HG03025 (cell line): ENCODE results near the gene GLIS1.

Experiments
- ATAC-seq: cut with Tn5 transposase; IDR thresholded peaks from one replicate; pipeline ENCODE4 v1.9.1; 2021; ENCODE audit warnings: mild to moderate bottlenecking, moderate library complexity; ENCODE audit not compliant: unreplicated experiment, low FRiP score

Gene GLIS1

DNA sequence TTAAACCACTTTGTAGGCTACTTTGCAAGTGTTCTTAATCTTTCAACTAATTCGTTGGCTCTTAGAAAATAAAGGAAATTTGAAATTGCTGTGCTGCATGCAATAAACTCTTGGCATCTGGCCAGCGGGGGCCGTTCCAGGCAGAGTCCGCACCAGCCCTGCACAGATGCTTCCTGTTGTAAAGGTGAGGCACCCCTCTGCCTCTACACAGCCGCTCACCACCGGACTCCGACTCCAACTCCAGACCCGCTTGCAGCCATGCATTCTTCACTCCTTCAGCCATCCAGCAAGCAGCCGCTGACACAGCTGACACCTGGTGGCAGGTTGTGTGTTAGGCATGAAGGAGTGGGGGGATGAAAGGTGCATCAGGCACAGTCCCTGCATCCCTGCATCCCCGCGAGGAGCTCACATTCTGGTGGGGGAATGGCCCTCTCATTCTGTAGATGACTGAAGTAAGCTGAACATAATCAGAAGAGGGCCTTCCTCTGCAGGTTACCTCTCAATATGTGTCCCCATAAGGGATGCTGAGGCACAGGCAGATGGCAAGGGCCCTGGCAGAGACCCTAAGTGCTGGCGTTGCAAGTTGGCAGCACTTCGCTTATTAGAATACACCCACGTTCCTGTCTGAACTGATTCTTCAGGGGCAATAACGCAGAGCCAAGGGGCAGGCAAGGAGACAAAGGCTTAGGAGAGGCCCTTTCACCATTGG is 56.8 kb downstream of the GLIS1 start:
- ATAC-seq: no peak

DNA sequence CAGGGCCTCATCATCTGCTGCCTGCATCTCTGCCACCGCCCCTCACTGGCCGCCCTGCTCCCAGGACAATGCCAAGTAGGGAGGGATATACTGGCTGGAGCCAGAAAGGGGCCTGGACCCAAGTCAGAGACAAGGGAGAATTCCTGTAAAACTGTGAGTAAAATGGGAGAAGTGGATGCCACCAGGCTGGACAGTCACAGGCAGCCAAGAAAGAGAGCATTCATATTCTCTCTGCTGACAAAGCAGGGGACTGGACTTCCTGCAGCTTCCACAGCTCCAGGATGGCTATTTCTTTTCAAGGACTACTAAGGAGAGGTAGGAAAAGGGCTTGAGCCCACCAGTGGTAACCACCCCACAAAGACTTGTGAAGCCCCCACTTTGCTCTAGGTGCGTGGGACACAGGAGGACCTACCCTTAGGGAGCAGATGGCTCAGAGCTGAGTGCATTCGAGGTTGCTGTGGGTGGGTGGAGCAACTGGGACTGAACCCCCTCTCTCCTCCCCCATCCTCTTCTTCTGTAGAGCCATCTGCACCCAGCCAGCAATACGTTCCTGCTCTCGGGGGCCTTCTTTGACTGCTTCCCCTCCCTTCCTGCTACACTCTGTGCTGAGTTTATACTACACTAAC is 57.5 kb downstream of the GLIS1 start:
- no peak for ATAC-seq

DNA sequence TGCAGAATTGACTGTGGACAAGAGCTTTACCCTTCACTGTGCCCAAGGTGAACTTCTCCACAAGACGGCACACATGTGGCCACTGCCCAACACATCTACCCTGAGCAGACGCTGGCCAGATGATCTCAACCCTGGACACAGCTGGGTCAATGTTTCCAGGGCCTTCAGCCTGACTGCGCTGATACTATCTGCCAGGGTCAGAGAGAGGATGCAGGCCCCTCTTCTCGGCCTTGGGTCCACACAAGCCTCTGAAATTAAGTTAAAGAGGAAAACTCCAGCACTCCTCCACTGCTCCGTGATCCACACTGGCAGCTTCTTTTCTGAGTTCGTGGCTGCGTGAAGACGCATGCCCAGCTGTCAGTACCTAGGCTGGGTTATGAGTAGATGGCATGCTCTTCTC is 58.1 kb downstream of the GLIS1 start:
- no peak for ATAC-seq

DNA sequence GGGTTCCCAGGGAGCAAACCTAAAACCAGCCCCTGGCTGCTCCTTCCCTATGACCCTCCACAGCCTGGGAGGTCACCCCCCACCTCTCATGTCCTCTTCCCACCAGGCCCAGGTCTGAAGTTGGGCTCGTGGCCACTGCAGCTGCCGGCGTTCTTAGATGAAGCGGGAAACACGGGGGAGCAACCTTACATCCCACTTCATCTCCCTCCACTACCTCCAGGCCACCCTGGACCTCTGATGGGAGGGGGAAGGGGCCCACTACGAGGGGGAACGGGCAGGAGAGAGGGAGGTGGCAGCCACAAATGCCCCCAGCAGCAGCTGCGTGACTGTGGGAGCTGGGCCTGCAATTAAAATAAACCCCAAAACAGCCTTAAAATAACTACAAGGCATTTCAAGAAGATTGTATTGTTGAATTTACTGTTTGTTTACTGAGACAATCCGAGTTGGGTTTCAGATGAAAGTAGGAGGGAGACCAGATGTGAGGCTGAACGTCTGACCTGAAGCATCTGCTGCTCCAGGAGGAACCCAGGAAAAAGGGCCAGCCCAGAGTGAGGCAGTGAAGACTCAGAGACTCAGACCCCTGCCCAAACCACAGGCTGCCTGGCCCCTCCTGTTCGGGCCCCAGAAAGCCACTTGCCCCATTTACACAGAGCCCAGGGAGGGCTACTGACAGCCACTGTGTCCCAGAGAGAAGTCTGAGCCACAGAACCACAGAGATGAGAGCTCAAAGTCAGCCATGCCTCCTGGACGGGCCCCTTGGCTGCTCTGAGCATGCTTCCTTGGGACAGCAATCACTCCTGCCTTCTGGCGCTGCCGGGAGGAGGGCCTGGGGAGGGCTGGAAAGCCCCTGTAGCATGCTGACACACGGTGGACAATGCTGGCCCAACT is 59.8 kb downstream of the GLIS1 start:
- ATAC-seq: no peak

DNA sequence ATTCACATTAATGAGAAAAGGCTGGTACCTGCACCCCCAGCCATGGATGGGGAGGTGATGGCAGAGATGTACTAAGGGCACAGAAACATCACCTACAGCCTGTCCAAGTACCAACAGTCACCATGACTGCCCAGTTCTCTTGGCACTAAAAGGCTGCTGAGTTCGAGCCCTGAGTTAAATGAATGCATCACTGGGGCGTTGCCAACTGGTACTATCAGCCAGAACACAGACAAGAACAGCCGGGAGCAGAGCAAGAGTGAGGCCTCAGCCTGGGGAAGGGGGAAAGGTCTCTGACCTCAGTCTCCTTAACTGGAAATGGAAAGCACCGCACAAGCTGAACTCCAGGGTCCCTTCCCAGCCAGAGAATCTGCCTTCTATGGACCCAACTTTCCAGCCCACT is 60.5 kb downstream of the GLIS1 start:
- ATAC-seq: no peak

DNA sequence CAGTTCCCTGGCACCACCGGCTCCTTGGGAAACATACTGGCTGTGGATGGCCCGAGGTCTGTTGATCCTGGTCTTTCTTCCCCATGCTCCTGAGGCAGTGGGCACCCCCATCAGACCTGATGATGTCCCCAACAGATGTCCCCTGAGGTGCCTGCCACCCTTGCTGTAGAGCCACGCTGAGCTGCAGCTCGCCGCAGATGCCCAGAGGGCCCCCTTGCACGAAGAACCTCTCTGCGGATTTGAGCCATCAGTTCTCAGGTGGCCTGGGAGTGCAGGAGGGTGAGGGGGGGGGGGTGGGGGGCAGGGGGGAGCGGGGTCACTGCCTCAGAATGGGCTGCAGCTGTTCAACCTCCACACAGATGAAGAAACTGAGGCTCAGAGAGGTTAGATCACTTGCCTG is 60.9 kb downstream of the GLIS1 start:
- no peak for ATAC-seq

DNA sequence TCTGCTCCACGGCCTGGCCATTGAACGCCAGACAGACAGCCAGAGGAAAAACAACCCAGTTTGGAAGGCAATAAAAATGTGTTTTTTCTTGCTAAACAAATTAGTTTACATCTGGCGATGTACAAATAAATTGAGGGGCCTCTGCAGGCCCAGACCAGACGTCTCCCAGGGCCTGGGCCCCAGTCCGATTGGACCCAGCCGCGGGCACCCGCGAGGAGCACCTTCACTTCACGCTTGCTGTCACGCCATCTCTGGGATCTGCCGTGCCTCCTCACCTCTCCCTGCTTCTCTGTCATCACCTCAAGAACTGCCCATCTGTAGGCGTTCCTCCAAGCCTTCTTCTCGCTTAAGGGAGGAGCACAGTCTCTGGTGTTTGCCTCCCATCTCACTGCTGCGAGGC is 61.5 kb downstream of the GLIS1 start:
- no peak for ATAC-seq

DNA sequence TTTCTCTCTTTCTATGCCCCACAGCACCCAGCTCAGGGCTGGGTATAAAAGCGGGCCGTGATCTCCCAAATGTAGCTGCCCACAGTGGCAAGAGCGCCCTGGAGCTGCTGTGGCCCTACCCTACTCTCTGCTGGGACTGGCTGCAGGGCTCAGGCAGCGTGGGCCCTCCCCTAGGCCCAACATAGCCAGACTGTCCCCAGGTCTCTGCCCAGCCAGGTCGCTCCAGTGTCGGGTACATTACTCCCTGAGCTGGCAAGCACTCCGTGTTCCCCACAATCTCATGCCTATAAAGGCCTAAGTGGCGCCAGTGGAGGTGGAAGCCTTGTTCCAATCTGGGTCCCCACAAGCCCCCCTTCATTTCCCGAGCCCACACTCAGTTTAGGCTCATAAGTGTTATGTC is 66.2 kb downstream of the GLIS1 start:
- no peak for ATAC-seq

DNA sequence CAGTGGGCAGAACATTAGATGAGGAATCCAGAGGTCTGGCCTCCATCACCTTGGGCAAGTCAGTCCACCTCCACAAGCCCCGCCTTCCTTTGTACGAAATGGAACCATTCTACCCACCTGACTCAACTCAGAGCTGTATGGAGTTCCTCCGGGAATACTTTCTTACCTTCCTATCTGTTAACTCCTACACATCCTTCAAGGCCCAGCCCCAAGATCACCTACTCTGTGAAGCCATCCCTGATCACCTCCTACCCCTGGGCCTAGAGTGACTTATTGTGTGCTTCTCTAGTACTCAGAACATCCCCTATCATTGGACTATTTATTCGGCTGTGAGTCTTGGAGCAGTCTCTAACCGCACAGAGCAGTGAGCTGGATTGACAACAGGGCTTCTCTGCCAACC is 66.7 kb downstream of the GLIS1 start:
- ATAC-seq: no peak

DNA sequence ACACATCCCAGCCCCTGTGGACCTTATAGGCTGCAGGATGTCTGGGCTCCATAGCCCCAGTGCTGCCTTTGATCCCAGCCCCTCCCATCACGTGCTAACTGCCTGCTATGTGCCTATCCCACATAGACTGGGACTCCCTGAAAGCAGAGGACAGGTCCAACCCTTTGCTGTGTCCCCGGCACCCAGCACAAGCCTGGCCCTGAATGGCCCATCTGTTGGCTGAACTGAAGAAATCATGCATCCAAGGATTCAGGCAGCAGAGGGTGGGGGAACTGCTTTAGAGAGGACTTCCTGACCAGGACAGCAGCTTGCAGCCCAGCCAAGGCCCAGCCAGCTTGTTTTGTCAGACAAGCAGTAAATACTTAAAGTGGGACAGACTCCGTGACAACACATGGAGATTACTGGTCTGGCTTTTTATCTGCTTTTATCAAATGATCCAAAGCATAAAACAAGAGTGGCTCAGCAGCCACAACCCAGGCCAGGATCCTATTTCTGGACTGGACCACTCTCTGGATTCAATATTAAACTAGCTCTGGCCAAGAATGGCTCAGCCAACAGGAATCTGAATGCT is 69.3 kb downstream of the GLIS1 start:
- no peak for ATAC-seq

DNA sequence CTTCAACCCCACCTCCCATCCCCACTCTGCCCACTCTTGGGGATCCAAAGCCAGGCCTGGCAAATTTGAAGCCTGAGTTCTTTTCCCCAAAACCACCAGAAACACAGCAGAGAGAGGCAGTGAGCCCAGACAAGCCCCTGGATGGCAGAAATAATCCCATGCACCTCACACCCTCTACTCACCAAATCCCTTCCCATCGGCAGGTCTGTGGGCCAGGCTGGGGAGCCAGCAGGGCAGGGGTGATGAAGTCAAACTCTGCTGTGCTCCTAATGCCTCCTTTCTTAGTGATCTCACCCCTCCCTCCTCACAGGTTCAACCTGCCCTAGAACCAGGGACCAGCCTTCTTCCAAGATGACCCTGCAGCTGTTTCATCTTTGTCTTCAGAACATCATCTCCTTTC is 72.4 kb downstream of the GLIS1 start:
- no peak for ATAC-seq

DNA sequence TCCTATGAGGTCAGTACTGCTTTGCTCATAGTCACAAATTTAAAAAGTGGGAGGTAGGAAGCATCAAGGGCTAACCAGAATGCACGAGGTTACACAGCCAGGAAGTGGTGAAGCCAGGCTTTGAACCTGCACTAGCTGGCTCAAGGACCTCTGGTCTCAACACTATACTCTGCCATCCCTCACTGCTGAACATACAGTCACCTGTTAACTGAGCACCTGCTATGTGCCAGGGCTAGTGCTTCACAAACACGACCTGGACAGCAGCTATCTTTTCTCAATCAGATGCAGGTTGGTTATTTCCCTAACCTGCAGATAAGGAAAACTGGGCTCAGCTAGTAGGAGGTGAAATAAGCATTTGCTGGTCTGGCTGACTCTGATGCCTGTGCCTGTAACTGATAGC is 73.0 kb downstream of the GLIS1 start:
- no peak for ATAC-seq

DNA sequence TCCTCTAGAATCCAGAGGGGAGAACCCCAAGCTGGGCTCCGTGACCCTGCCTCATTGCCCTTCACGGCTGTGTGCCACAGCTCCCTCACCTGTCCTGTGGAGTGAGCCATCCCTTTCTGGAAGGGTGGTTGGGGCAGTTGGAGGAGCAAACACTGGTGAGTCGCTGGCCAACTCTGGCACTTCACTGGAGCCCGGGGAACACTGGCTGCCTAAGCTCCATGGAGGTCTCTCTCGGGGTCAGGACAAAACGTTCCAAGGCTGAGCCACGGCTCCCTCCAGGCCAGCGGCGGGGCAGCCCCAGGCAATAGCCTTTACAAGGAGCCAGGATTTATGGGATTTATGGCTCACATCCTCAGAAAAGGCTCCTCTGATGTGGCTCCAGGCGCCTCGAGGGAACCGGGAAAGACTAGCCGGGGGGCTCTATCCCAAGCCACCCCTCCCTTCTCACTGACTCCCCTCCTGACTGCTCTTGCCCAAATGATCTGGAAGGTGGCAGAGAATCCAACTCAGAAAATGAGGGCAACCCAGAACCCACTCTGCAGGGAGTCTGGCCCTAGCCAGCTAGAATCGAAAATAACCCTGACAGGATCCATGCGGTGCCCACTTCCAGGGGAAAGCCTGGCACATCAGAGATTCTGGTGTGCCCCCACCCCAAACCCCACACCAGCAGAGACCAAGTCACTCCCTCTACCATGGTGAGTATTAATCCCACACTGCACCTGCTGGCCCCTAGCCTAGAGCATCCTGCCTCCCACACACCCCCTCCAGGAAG is 75.2 kb downstream of the GLIS1 start:
- ATAC-seq: no peak

DNA sequence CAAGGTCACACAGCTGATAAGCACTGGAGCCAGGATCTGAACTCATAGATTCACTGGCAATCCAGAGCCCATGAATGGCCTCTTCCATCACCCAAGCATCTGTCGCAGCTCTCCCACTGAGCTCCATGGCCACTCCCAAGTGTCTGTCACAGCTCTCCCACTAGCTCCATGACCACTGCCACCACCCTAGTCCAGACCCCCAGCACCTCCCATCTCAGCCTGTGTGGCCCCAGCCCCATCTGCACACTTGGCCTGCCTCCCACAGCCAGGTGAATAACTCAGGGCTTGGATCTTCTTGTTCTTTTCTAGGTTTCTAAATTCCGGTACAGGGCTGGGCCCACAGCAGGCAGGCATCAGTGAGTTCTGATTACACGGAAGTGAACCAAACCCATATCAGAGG is 76.0 kb downstream of the GLIS1 start:
- no peak for ATAC-seq

DNA sequence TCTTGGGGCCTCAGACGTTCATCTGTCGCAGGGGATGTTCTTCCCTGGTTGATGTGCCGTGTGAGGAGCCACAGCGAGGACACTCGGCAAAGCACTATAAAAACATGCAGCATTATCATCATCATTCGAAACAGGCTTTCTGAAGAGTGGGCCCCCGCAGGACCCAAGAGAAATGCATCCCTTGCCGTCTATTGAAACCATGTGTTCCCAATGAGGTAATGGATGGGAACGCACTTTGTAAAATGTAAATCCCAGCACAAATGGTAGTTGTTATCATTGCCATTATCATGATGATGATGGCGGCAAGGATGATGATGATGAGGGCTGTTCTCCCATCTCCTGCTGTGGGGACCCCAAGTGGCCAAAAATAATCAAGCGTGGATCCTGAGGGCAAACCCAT is 76.8 kb downstream of the GLIS1 start:
- ATAC-seq: no peak

DNA sequence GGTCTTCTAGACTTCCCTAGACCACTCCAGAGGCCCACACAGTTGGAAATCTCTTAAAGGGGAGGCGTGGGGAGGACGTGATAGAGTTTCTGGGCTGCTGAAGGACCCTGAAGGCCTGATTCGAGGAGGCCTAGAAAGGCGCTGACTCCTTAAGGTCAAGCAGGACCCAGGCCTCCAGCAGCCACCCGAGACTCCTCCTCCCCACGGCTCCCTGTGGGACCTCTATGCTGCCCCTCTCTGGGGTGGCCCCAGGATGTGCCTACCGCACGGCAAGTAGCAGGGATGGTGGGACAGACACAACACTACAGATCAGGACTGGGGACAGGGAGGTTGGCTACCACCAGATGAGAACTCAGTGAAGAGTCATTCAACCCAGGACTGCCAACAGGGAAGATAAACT is 77.5 kb downstream of the GLIS1 start:
- no peak for ATAC-seq

DNA sequence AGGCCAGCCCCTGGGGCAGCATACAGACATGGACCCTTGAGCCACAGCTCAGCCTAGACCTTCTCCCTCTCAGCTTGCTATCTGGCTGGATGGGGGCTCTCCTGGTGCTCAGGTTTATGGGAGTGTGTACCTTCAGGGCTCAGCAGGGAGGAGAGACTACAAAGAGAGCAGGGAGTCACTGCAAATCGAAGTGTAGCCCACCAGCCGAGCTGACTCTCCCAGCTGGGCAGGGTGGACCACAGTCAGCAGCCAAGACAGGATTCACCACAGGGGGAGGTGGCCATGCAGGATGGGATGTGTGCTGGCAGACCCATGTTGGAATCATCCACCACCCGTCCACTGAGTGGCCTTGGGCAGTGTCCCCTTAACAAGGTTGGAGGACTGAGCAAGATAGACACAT is 78.3 kb downstream of the GLIS1 start:
- ATAC-seq: no peak

DNA sequence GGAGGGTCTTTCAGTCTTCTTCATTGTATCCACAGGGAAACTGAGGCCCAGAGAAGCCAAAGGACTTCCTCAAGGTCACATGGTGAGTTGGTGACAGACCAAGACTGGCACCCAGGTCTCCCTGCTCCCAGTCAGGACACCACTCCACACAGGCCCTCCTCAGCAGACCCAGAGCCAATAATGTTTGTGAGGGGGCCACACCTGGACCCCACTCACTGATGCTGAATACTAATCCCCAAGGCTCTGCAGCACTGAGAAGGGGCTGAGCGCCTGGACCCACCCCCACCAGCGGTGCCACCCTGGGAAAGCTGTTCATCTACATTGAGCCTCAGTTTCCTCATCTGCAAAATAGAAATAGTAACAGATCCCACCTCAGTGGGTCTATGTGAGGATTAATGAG is 79.5 kb downstream of the GLIS1 start:
- no peak for ATAC-seq

DNA sequence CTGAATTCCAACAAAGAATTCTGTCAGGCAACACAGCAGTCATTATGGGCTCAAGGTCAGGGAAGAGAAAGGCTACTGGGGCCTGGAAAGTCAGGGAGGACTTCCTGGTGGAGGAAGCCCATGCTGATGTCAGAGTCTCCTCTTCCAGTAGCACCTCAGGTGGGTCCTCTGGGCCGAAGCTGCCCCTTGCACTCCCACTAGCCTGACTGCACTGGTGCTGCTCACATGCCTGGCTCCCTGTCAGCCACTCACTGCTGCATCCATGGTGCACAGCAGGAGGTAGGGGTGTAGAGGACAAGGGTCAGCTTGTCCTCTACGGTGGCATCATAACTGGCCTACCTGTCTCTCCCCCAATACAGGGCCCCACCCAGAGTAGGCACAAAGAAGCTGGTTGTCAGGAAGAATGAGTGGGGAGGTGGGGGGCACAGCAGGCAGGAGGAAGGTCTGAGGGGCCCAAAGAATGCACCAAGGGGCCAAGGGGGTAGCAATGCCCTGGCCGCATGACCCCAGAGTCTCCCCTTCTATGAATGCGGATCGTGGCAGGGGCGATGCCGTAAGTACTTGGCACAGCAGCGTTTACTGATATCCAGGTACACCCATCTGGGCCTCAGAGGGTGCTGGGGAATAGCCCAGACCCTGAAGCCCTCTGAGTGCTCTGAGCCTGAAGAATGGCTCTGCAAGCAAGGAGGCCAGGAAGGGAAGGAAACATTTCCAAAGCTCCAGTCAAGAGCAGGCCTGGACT is 80.3 kb downstream of the GLIS1 start:
- ATAC-seq: no peak

DNA sequence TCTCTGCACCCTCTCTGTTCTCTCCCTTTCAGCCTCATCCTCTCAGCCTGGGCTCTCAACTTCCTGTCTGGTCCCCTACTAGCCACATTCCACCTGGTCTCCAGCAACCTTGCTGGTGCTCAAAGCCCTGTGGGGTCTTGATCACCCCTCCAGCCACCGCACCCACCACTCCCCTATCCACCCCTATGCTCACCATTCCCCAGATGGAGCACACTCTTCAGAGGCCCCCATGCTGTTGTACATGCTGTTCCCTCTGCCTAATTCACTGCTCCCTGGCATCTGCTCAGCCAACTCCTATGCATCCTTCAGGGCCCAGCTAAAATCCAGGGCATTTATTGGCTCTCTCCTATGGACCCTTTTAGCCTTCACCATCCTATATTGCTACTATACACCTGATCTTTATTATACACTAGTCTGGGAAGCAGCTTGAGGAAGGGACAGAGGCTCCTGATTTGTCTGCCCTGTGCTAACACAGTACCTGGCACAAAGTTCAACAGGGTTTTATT is 81.0 kb downstream of the GLIS1 start:
- no peak for ATAC-seq
